ENCODE measurements around the gene FNBP1L.

Gene FNBP1L

DNA sequence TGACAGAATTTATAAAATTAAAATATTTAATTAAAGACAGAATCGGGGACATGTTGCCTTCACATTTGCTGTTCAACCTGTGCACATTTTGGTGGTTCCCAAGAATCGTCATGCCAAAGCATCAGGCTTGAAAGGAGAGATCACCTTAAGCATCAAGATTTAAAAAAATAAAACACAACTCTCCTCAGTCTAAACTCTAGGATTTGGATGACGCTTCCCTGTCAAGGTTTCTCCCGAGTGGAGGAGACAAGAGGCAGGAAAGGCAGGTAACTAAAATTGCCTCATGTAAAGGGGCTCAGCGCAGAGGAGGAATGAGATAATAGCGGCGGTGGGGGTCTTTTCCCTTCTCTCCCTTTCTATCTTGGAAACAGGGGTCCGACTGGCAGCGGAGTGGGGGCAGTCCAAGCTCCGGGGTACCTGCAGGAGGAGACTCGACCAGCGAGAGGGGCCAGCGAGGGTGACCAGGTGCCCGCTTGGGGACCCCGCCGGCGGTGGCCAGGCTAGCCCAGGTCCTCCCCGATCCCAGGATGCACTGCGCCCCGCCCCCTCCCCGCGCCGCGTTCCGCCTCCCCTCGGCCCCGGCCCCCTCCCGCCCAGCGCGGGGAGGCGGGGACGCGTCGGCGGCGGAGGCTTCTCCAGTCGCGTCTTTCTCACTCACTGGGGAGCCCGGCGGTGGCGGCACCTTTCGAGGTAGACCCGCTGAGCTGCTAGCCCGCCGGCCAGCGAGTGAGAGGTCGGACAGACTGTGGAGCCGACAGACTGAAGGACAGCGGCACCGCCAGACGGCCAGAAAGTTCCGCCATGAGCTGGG, at the start of gene FNBP1L:
Gene FNBP1L, plus strand, starts transcription at position 638 of the 811 bp plus-strand sequence. Its CDS starts 164 bp downstream, at position 802.
- DNase-seq (ENCODE audit: low read depth): peak; percentile 52

DNA sequence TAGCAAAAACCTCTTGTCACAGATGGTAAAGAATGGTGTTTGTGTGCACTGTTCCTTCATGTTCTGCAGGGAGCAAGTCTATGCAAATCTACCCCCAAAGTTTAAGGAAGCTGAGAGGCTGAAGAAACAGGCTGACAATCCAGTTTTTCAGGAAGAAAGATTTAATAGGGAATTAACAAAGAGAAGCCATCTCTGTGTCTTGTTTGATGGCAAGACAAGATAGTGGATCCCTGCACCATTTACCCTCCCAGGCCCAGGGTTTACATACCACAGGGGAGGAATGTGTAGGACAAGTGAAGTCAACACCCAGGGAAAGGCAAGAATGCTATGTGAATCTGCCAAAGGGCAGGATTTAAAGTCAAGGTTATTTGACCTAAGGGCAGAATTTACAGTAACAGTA, 48.1 kb upstream of the FNBP1L start:
- DNase-seq (ENCODE audit: low read depth): no peak

DNA sequence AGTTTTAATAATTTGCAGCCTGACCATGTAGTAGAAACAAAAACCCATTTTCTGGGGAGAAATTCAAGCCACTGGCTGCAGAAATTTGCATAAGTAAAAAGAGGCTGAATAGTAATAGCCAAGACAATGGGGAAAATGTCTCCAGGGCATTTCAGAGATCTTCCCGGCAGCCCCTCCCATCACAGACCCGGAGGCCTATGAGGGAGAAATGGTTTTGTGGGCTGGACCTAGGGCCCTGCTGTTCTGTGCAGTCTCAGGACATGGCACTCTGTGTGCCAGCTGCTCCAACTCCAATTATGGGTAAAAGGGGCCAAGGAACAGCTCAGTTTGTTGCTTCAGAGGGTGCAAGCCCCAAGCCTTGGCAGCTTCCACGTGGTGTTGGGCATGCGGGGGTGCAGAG, 39.7 kb upstream of the FNBP1L start:
- no peak for DNase-seq (ENCODE audit: low read depth)

DNA sequence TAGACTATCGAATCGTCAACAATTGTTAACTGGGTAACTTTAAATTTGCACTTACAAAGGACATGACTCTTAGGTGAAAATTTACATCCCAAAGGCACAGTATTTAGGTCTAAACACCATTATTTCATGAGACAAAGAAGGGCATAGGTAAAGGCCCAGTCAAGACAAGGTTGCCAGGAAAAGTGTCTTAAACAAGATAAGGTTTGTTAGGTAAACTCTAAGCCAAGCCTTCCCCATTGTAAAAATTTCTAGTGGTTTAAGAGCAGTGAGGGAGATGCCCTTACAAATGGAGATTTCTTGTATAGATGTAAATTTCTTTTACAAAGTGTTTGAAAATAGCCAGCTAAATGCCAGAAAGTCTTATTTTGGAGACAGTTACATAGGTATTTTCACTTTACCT, 36.9 kb upstream of the FNBP1L start:
- DNase-seq (ENCODE audit: low read depth): no peak

DNA sequence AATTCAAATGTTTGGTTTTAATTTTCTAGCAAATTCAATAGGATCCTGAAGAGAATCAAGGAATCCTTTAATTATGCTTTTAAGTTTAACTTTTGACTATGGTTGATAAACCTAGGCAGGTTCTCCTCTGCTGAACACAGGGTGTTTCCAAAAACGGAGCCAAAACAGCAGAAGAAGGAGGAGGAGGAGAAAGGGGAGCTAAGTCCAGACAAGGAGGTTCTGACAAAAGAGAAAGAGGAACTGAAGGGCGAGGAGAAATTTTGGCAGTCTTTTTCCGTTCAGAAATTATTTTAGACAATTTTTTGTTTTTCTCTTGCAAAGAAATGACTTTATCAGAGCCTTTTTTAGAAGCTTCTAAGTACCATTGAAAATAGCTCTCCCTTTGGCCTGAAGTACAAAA, 33.2 kb upstream of the FNBP1L start:
- no peak for DNase-seq (ENCODE audit: low read depth)

DNA sequence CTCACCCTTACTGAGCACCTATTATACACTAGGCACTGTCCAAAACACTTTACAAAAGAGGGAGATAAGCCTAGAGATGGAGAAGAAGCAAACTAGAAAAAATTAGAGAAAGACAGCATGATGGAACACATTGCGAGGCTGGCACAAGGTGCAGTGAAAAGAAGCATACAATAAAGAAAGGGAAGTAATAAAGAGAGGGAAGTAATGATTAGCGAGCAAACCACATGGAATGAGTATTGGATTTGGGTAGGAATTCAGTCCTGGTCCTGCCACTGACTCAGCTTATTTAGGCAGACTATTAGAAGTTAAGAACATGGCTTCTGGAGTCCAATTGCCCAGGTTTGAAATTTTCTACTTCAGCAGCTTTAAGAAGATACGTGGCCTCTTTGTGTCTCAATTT, 32.6 kb upstream of the FNBP1L start:
- no peak for DNase-seq (ENCODE audit: low read depth)

DNA sequence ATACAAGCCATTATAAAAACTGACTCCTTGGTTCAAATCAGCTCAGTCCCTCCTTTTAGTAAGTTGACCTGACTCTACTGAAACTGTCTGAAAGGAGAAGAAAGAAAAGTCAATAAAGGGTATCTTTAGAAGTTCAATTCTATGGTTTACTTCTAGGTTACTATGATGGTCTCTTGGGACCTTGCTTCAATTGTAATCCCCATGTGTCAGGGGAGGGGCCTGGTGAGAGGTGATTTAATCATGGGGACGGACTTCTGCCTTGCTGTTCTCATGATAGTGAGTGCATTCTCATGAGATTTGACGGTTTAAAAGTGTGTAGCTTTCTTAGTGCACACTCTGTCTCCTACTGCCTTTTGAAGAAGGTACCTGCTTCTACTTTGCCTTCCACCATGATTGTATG, 31.7 kb upstream of the FNBP1L start:
- no peak for DNase-seq (ENCODE audit: low read depth)

DNA sequence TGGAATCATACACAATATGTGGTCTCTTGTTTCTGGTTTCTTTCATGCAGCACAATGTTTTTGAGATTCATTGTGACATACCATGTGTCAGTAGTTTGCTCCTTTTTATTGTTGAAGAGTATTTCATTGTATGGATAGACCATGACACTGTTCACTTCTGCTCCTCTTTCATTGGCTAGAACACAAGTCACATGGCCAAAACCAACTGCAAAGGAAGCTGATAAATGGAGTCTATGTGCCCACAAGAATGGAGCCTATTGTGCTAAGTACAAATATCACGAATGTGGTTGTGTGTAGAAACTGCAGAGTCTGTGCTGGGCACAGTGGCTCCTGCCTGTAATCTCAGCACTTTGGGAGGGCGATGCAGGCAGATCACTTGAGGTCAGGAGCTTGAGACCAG, 28.6 kb upstream of the FNBP1L start:
- DNase-seq (ENCODE audit: low read depth): no peak

DNA sequence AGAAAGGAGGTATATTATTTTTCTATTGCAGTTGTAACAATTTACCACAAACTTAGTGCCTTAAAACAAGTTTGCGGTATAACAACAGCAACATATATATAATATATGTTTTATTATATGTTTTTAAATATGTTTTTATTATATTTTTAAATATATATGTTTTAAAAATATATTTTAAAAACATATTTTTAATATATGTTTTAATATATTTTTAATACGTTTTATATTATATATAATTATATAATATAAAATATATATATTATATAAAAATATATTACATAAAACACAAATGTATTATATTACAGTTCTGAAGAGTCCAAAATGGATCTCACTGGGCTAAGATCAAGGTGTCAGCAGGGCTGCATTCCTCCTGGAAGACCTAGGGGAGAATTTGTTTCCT, 27.5 kb upstream of the FNBP1L start:
- DNase-seq (ENCODE audit: low read depth): no peak

DNA sequence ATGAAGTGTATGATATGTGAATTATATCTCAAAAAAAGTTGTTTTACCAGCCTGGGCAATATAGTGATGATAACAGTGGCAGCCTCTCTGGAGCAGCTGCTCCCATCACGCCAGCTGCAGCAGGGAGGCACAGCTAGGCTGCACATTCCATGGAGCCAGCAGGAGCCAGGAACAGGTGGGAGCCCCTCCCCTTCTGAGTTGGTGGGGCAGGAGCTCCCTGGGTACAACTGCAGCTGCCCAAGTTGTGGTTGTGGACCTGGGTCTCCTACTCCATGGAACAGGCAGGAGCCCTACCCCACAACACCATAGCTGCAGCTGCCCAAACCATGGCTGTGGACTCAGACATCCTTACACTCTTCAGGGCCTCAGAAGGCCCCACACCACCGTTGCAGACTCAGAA, 21.7 kb upstream of the FNBP1L start:
- no peak for DNase-seq (ENCODE audit: low read depth)

DNA sequence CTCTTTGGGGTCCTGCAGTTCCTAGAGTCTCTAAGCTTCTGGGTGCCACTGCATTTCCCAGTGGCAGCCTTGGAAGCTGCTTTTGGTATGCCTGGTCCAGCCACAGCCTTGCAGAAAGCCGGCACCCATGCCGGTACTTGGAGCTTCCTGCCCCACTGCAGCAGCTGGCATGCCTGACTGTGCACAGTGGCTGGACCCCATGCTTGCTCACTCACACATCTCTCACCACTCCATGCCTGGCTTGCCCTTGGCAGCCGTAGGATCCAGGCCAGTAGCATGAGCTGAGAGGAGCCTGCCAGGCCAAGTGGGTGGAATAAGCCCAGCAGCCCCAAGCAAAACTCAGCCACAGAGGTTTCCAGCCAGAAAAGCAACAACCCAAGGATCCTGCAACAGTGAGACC, 20.3 kb upstream of the FNBP1L start:
- no peak for DNase-seq (ENCODE audit: low read depth)

DNA sequence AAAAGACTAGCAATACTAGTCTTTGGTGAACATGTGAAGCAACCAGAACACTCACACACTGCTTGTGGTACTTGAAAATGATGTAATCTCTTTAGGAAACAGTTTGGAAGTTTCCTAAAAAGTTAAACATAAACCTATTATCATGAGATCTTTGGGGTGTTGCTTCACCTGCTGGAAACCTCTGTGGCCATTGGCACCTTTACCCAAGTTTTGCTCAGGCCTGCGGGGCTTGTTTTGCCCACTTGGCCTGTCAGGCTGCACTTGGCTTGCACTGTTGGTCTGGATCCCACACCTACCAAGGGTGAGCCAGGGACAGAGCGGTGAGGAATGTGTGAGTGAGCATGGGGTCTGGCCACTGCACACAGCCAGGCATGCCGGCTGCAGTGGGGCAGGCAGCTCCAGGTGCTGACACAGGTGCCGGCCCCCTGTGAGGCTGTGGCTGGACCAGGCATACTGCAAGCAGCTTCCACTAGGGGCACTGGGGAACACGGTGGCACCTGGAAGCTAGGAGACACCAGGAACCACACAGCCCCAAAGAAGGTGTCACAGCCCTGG, 14.4 kb upstream of the FNBP1L start:
- no peak for DNase-seq (ENCODE audit: low read depth)

DNA sequence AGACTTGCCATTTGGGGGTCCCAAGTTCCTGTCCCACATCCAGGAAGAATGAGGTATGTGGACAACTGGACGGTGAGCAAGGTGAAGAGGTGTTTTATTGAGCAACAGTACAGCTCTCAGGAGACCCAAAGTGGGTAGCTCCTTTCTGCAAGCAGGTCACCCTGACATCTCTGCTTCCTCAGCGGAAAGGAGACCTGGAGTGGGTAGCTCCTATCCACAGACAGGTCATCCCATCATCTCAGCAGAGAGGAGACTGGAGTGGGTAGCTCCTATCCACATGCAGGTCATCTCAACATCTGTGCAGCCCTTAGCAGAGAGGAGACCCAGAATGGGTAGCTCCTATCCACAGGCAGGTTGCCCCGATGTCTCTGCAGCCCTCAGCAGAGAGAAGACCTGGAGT, 13.8 kb upstream of the FNBP1L start:
- DNase-seq (ENCODE audit: low read depth): no peak

DNA sequence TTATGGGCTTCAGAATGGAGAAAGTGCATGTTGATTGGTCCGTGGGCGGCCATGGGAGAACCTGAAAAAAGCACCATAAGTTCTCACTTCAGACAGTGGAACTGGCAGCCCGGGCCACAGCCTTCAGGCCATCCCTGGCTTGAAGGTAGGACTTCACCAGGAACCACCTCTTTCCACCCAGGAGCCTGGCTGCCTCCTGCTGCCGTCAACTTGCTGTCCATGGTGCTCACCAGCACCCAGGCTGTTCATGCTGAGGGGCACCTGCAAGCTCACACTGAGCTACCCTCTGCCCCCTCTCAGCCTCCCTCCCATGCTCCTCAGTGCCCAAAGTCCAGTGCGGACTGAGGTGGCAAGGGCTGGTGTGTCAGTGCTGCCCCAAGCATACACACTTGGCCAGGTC, 12.9 kb upstream of the FNBP1L start:
- no peak for DNase-seq (ENCODE audit: low read depth)

DNA sequence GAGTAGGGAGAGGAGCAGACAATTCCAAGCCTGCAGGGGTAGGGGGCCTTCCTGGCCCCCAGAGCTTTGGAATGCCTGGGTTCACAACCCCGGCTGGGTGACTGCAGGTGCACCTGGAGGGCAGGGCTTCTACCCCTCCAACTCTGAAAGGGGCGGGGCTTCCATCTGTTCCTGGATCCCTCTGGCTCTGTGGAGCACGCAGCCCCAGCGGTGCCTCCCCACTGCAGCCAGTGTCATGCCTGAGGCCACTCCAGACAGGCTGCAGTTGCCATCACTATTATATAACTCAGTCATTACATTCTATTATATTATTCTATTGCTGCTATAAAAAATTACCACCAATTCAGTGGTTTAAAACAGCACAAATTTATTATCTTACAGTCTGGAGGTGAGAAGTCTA, 12.5 kb upstream of the FNBP1L start:
- DNase-seq (ENCODE audit: low read depth): no peak

DNA sequence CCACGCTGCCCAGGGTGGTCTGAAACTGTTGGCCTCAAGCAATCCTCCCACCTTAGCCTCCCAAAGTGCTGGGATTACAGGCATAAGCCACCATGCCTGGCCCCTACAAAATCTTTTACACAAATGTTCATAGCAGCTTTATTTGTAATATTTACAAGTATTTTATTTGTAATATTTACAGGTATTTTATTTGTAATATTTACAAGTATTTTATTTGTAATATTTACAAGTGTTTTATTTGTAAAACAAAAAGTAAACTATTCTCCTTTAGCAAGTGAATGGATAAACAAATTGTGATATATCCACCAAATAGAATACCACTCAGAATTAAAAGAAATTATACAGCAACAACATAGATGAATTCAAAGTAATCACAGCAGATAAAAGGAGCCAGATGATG, 11.4 kb upstream of the FNBP1L start:
- DNase-seq (ENCODE audit: low read depth): no peak

DNA sequence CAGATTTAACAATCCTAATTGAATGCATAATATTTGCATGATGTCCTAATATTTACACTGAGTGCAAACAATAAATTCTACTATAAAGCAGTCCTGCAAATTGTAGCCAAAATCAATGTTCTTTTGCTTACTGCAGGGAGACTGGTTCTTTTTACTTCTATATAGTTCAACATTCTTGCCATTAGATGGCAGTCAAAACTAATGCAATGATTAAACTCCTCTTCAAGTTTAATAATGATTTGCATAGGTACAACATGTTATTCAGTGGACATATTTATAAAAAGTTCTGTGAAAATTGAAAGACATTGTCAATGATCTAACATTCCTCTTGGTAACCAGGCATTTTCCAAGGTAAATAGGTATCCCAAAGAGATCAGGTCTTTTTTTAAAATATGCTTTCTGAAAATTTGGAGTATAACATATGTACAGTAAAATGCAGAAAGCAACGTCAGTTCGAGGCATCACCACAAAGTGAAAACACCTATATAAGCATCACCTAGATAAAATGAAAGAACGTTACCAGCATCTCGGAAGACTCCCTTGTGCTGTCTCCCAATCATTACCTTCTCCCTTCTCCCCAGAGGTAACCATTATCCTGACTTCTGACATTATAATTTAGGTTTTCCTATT, 9.8 kb upstream of the FNBP1L start:
- peak; percentile 57 for DNase-seq (ENCODE audit: low read depth)

DNA sequence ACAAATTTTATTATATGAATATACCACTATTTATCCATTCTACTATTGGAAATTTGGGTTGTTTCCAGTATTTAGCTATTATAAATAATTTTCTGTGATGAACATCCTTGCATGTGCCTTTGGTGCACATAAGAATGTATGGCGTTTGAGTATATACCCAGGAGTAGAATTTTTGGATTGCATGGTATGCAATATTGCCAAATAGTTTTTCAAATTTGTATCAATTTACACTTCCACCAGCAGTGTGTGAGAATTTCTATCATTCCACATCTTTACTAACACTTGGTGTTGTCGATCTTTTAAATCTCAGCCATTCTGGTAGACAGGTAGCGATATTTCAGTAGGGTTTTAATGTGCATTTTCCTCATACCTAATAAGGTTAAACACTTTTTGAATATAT, 9.2 kb upstream of the FNBP1L start:
- no peak for DNase-seq (ENCODE audit: low read depth)

DNA sequence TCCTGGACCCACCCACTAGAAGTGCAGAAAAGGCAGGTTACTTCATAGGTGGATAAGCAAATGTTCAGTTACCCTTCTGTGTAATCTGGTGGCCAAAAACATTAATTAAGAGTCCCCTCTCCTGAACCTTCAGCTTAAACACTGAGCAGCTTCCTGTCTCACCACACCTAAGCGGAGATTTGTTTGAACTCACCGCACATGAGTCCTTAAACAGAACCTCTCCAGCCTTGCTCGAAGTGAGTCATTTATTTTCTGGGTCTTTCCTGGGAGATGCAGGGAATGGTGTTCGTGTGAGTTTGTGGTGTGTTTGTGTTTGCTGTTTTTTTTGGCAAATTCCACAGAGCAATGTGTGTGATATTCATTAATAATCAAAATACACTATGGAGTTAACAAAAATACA, 7.6 kb upstream of the FNBP1L start:
- DNase-seq (ENCODE audit: low read depth): no peak

DNA sequence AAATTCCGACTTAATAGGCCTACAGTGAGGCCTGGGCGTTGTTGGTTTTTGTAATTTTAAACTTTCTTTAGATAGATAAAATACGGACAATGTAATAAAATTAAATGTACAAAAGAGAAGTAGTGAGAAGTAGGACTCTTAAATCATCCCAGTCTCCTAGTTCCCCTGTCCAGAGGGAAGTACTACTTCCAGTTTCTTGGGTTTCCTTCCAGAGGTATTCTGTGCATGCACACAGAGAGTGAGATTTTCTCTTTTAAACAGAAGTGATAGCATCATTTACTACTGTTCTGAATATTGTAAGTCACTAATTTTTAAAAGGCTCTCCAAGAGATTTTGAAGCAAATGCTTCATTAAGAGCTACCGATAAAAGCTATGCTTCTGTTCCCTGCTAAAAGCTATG, 7.2 kb upstream of the FNBP1L start:
- DNase-seq (ENCODE audit: low read depth): no peak

DNA sequence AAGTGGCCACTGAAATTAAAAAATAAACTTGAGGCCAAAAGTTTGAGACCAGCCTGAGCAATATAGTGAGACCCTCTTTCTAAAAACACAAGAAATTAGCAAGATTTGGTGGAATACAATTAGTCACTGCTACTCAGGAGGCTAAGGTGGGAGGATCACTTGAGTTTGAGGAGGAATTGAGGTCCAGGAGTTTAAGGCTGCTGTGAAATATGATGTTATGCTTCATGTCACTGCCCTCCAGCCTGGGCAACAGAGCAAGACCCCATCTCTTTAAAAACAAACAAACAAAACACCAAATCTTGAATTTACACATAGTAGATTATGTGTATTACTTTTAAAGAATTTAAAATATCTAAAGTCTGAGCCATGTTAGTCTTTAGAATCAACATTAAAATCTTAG, 6.3 kb upstream of the FNBP1L start:
- no peak for DNase-seq (ENCODE audit: low read depth)

DNA sequence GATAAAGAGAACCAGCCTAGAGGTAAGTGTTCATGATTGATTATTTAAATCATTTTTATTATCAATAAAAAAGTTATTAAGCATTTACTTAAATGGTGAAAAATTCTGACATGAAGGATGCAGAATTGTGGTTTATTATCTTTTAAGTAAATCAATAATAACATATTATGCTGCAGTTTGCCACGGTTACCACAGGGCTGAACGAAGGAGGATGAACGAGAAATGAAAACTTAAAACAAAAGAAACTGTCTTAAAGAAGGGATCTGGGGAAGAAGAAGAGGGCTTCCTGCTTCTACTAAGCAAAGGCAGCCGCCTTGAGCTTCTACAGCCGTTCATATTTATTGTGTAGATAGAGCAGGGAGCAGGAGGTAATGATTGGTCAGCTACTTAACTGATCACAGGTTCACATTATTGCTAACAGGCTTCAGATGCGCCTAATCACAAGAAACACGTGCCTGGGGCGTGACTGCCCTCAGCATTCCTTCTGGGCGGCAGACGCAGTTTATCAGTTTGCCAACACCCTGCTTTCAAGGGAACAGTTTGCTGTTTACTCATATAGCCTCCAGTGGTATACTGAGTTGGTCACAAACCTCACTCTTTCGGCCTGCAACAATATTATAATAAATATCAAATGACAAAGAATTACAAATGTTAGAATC, 5.8 kb upstream of the FNBP1L start:
- peak; percentile 49 for DNase-seq (ENCODE audit: low read depth)

DNA sequence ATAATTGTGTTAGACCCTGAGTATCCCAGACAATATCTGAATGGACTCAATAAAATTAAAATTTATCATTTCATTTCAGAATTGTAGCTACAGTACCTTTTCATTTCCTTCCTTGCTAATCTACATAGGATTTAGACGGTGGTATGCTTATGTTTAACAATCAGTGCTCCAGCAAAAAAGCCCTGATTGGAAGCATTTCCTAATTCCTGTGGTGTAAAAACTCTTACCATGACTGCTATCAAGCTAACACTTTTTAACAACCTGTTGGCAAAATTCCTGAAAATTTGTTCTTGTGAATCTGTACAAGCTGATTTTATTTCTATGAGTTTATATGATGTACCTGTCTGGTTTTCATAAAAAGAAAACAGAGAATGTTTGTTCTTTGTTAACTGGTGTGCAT, 5.2 kb upstream of the FNBP1L start:
- DNase-seq (ENCODE audit: low read depth): no peak
